Fibroblast of pulmonary artery (primary cell): ENCODE results near the gene AUTS2.

Source experiments
- DNase-seq: peaks from one replicate; pipeline ENCODE4 v3.0.0-alpha.2; 2010; ENCODE audit warnings: low read depth
- H3K4me3 ChIP-seq: replicated peaks from 2 replicates; pipeline ENCODE4 v1.5.1; 2011; ENCODE audit warnings: low read depth, mild to moderate bottlenecking, control low read depth, low read length, moderate library complexity
- CTCF ChIP-seq: IDR thresholded peaks from 2 replicates; pipeline ENCODE4 v1.5.1; 2011; ENCODE audit warnings: mild to moderate bottlenecking, control low read depth, low read length, inconsistent platforms; ENCODE audit errors: missing control alignments

The AUTS2 gene

GRCh38 chr7:70314221-70314620, 715.9 kb downstream of the AUTS2 start:
- DNase-seq: no peak
- no peak overlapping the region for H3K4me3 ChIP-seq
- TF ChIP-seq CTCF: no peak

GRCh38 chr7:70316745-70317144, 718.5 kb downstream of the AUTS2 start:
- DNase-seq: no peak
- no peak for TF ChIP-seq CTCF
- no peak overlapping the region for H3K4me3 ChIP-seq

- DNase-seq: no peak
- no peak overlapping the region for H3K4me3 ChIP-seq
- TF ChIP-seq CTCF: no peak
Observed at GRCh38 chr7:70317356-70317755, 719.1 kb downstream of the AUTS2 start.

- H3K4me3 ChIP-seq: no peak overlapping the region
- TF ChIP-seq CTCF: no peak
- no peak for DNase-seq
Observed at GRCh38 chr7:70318511-70318910, 720.2 kb downstream of the AUTS2 start.

- TF ChIP-seq CTCF: no peak
- no peak for DNase-seq
- H3K4me3 ChIP-seq: no peak overlapping the region
Observed at GRCh38 chr7:70319057-70319456, 720.8 kb downstream of the AUTS2 start.

- no peak overlapping the region for H3K4me3 ChIP-seq
- no peak for DNase-seq
- TF ChIP-seq CTCF: no peak
Observed at GRCh38 chr7:70321016-70321590, 722.8 kb downstream of the AUTS2 start.

GRCh38 chr7:70322856-70323255, 724.6 kb downstream of the AUTS2 start:
- no peak for TF ChIP-seq CTCF

More at GRCh38 chr7:70322856-70323255, 724.6 kb downstream of the AUTS2 start:
- DNase-seq: no peak
- no peak overlapping the region for H3K4me3 ChIP-seq
